Loucy (cell line): Measurements from ENCODE around the gene MSANTD7.

Experiments used
- CTCF ChIP-seq: fragments of 200-600 bp; sonication (generic); conservative IDR thresholded peaks from 2 replicates; pipeline ENCODE4 v1.5.1; 2014; ENCODE audit warnings: mild to moderate bottlenecking, antibody characterized with exemption, low read length
- EZH2phosphoT487 ChIP-seq: fragments of 200-600 bp; IDR thresholded peaks from 2 replicates; pipeline ENCODE4 v1.6.1; 2018; ENCODE audit warnings: antibody characterized with exemption, mild to moderate bottlenecking, moderate library complexity, borderline replicate concordance

GRCh38 chr10:14815681-14816080 lies 22.4 kb upstream of the MSANTD7 start:
- TF ChIP-seq CTCF (no peak), EZH2phosphoT487 (no peak)
